ENCODE results near the gene SLCO2A1.

- TF ChIP-seq, protein P1, sequence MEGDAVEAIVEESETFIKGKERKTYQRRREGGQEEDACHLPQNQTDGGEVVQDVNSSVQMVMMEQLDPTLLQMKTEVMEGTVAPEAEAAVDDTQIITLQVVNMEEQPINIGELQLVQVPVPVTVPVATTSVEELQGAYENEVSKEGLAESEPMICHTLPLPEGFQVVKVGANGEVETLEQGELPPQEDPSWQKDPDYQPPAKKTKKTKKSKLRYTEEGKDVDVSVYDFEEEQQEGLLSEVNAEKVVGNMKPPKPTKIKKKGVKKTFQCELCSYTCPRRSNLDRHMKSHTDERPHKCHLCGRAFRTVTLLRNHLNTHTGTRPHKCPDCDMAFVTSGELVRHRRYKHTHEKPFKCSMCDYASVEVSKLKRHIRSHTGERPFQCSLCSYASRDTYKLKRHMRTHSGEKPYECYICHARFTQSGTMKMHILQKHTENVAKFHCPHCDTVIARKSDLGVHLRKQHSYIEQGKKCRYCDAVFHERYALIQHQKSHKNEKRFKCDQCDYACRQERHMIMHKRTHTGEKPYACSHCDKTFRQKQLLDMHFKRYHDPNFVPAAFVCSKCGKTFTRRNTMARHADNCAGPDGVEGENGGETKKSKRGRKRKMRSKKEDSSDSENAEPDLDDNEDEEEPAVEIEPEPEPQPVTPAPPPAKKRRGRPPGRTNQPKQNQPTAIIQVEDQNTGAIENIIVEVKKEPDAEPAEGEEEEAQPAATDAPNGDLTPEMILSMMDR (IDR thresholded peaks at IDR 0.05): no peak
- no peak for TF ChIP-seq POLR2A (IDR thresholded peaks at IDR 0.05)
These were observed 7.4 kb upstream of the SLCO2A1 start for GRCh38 chr3:134037168-134037567.

Measured in Peyer's patch (tissue), 4 donors.